Cortex of kidney (tissue), 1 donor: ENCODE data around the gene NELFCD.
"Not testable (repeated sequence)": the region's sequence is repeated elsewhere in the genome, so short reads cannot be mapped to it uniquely, and the experiment has no call there.

Experiments used
- DNase-seq: peaks from one replicate; lab custom pipeline; 2025; lab: John Stamatoyannopoulos, UW

NELFCD gene

GRCh38 chr20:59025511-59025910 lies 44.5 kb downstream of the NELFCD start:
- no peak for DNase-seq

- no peak for DNase-seq
Observed at GRCh38 chr20:59026904-59027740, 46.1 kb downstream of the NELFCD start.

GRCh38 chr20:59027741-59028320 lies 46.8 kb downstream of the NELFCD start:
- no peak for DNase-seq

- DNase-seq = no peak
Observed at GRCh38 chr20:59028812-59029211, 47.8 kb downstream of the NELFCD start.

- DNase-seq = no peak
Observed at GRCh38 chr20:59030911-59031563, 50.0 kb downstream of the NELFCD start.

- no peak for DNase-seq
Observed at GRCh38 chr20:59031564-59032022, 50.5 kb downstream of the NELFCD start.

GRCh38 chr20:59032023-59032712 lies 51.1 kb downstream of the NELFCD start, which contains the start of gene ATP5F1E:
ATP5F1E (minus strand) TSS chr20:59032335; CDS start chr20:59032251, 84 bp downstream.
- DNase-seq = peak; percentile 75

- no peak for DNase-seq
Observed at GRCh38 chr20:59032713-59033059, 51.6 kb downstream of the NELFCD start.

- DNase-seq = no peak
Observed at GRCh38 chr20:59033093-59033492, 52.0 kb downstream of the NELFCD start.

GRCh38 chr20:59033616-59034165 lies 52.6 kb downstream of the NELFCD start:
- DNase-seq = no peak

- DNase-seq = no peak
Observed at GRCh38 chr20:59035381-59035780, 54.3 kb downstream of the NELFCD start.

- no peak for DNase-seq
Observed at GRCh38 chr20:59037386-59037785, 56.3 kb downstream of the NELFCD start.

- DNase-seq = no peak
Observed at GRCh38 chr20:59039233-59039632, 58.2 kb downstream of the NELFCD start.

GRCh38 chr20:59040667-59041066 lies 59.6 kb downstream of the NELFCD start:
- no peak for DNase-seq

GRCh38 chr20:59041487-59041886 lies 60.4 kb downstream of the NELFCD start:
- not testable (repeated sequence) for DNase-seq

- no peak for DNase-seq
Observed at GRCh38 chr20:59042151-59042795, 61.2 kb downstream of the NELFCD start, which contains the start of gene PRELID3B. PRELID3B (minus strand) TSS chr20:59042786; CDS start chr20:59042730, 56 bp downstream.

- peak; percentile 40 for DNase-seq
Observed at GRCh38 chr20:59042796-59043631, 62.0 kb downstream of the NELFCD start.

- DNase-seq = no peak
Observed at GRCh38 chr20:59043698-59044097, 62.6 kb downstream of the NELFCD start.

GRCh38 chr20:59044295-59044694 lies 63.2 kb downstream of the NELFCD start:
- DNase-seq = no peak
